ENCODE results near the gene MISP. TPM values are rescaled to one million over a fixed set of nuclear protein-coding genes. Genes with fewer than 3 reads are reported as not detected.

MISP gene
- total and polyA plus RNA-seq, 7 donors: 0.36 to 456 (median 289) TPM; not detected in 3

- no peak for TF ChIP-seq EP300 (IDR thresholded peaks at IDR 0.05)
- no peak for TF ChIP-seq CTCF (IDR thresholded peaks at IDR 0.05)
- no peak for TF ChIP-seq POLR2AphosphoS5 (IDR thresholded peaks at IDR 0.05)
- TF ChIP-seq POLR2A (IDR thresholded peaks at IDR 0.05): no peak
- no peaks in the 10 kb centered on the region for H3K27me3 ChIP-seq
- no peaks in the 10 kb centered on the region for H3K9me3 ChIP-seq
- H3K4me3 ChIP-seq: peak overlapping the region in 3 of 4 donors; percentile 16 to 34 (median 26)
- H3K36me3 ChIP-seq: peaks cover 7 to 30% (median 16%) of the 10 kb centered on the region in 4 donors
- no peak for DNase-seq
- intact Hi-C loops (cut with DNase I): loop anchor here (2.0 kb wide), 1 partner anchor 268 kb away; no protein-coding TSS in a partner anchor
- peaks cover 0 to 70% (median 66%) of the 10 kb centered on the region in 4 donors for H3K4me1 ChIP-seq
- WGBS, 2 donors: 11 to 48% methylated on average over 17 of the region's 17 CpGs
- H3K27ac ChIP-seq: peak overlapping the region; percentile 70 to 100 (median 97)
Measured at GRCh38 chr19:800360-801029, 49.6 kb downstream of the MISP start.

DNA sequence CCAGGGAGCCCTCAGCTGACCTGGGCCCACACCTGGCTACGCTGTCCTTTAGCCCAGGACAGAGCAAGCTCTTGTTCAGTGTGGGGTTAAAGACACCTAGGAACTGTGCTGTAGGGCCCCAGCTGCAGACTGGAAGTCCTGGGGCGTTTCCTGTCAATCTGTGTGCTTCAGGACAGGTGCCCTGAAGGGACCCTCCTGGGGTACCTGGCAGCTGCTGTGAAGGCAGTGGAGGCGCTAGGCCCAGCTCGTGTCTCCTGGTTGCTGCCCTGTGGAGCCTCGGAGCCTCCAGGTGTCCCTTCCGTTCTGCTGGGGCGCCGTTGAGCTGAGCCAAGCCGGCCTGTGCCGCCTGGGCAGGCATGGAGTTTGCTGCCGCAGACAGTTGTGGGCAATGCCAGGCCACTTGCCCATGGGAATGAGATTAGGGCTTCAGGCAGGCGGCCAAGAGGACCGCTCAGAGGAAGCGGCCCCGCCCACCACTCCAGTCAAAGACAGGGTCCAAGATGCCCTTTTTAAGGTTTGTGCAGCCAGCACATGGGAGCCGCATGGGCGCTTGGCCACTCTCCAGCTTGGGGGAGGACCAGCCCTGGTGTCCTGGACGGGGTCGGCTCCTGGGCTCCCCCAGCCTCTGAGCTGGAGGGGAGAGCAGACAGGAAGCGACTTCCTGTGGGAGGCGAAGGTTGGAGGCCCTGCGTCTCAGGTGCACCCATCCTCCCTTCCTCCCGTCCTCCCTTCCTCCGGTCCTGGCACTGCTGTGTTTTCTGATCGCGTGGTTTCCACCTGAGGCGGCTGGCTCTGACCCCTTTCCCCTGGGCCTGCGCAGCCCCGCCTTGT lies 50.3 kb downstream of the MISP start:
- DNase-seq: peak; percentile 89
- intact Hi-C loops (cut with DNase I): loop anchor here (2.0 kb wide), 1 partner anchor 268 kb away; no protein-coding TSS in a partner anchor
- Histone ChIP-seq H3K4me3 (peak overlapping the region in 3 of 4 donors; percentile 16 to 34 (median 26)), H3K27ac (peak overlapping the region; percentile 70 to 100 (median 97)), H3K27me3 (no peaks in the 10 kb centered on the region), H3K9me3 (no peaks in the 10 kb centered on the region), H3K36me3 (peaks cover 14 to 37% (median 23%) of the 10 kb centered on the region in 4 donors), H3K4me1 (peaks cover 0 to 67% (median 59%) of the 10 kb centered on the region in 4 donors)
- peak in 2 of 4 donors; percentile 12 to 38 for TF ChIP-seq POLR2AphosphoS5 (IDR thresholded peaks at IDR 0.05)
- TF ChIP-seq POLR2A (IDR thresholded peaks at IDR 0.05): no peak
- 36 to 52% methylated on average over 29 of the region's 29 CpGs for WGBS, 2 donors

- TF ChIP-seq EP300 (IDR thresholded peaks at IDR 0.05) (no peak), POLR2A (IDR thresholded peaks at IDR 0.05) (no peak), POLR2AphosphoS5 (IDR thresholded peaks at IDR 0.05) (peak in 2 of 4 donors; percentile 11 to 25), CTCF (IDR thresholded peaks at IDR 0.05) (no peak)
- no peaks in the 10 kb centered on the region for H3K27me3 ChIP-seq
- peak overlapping the region; percentile 70 to 100 (median 97) for H3K27ac ChIP-seq
- DNase-seq: peak; percentile 82
- intact Hi-C loops (cut with DNase I): loop anchor here (2.0 kb wide), 1 partner anchor 269 kb away; no protein-coding TSS in a partner anchor
- 45 to 63% methylated on average over 23 of the region's 23 CpGs for WGBS, 2 donors
- H3K4me3 ChIP-seq: peak overlapping the region in 3 of 4 donors; percentile 16 to 34 (median 26)
- H3K9me3 ChIP-seq: no peaks in the 10 kb centered on the region
- peaks cover 0 to 62% (median 55%) of the 10 kb centered on the region in 4 donors for H3K4me1 ChIP-seq
- peaks cover 20 to 44% (median 31%) of the 10 kb centered on the region in 4 donors for H3K36me3 ChIP-seq
Measured at GRCh38 chr19:801861-802497, 51.1 kb downstream of the MISP start.

- intact Hi-C loops (cut with DNase I): no loop called here
- H3K9me3 ChIP-seq: no peaks in the 10 kb centered on the region
- no peak for TF ChIP-seq POLR2AphosphoS5 (IDR thresholded peaks at IDR 0.05)
- TF ChIP-seq POLR2A (IDR thresholded peaks at IDR 0.05): no peak
- no peak for TF ChIP-seq EP300 (IDR thresholded peaks at IDR 0.05)
- no peak for TF ChIP-seq CTCF (IDR thresholded peaks at IDR 0.05)
- H3K27me3 ChIP-seq: no peaks in the 10 kb centered on the region
- 70 to 74% methylated on average over 28 of the region's 28 CpGs for WGBS, 2 donors
- no peak for DNase-seq
- peak overlapping the region; percentile 70 to 100 (median 97) for H3K27ac ChIP-seq
- H3K4me1 ChIP-seq: peaks cover 0 to 62% (median 55%) of the 10 kb centered on the region in 4 donors
- peaks cover 25 to 51% (median 36%) of the 10 kb centered on the region in 4 donors for H3K36me3 ChIP-seq
- peak overlapping the region in 3 of 4 donors; percentile 0 to 34 (median 16) for H3K4me3 ChIP-seq
Measured at GRCh38 chr19:802498-803098, 51.7 kb downstream of the MISP start.
